K562 (cell line): Measurements from ENCODE around the gene LSM4. TPM values are rescaled to one million over a fixed set of nuclear protein-coding genes. Genes with fewer than 3 reads are reported as not detected.

Experiments used
- BMI1 ChIP-seq: fragments of 150-350 bp; IDR thresholded peaks from 2 replicates; pipeline ENCODE4 v1.6.1; 2014; ENCODE audit warnings: low read length
- DACH1 ChIP-seq: fragments of 450-650 bp; IDR thresholded peaks from 2 replicates; pipeline ENCODE4 v1.6.1; 2018; ENCODE audit not compliant: partially characterized antibody
- ESRRA ChIP-seq: fragments of 450-650 bp; IDR thresholded peaks from 2 replicates; pipeline ENCODE4 v1.6.1; 2014; ENCODE audit warnings: low read depth, mild to moderate bottlenecking, moderate library complexity, borderline replicate concordance
- FUS ChIP-seq: fragments of 200-400 bp; formaldehyde crosslinking; optimal IDR thresholded peaks from 2 replicates; pipeline ENCODE3; 2017; ENCODE audit warnings: low read depth, low read length
- HDAC1 ChIP-seq, 2 experiments: fragments of 450-650 bp; IDR thresholded peaks; 2 replicates each; pipeline ENCODE4 v1.6.1; 2016 to 2017; ENCODE audit warnings: inconsistent platforms in 1 of 2, mild to moderate bottlenecking in 1 of 2, moderate library complexity in 1 of 2
- ILF3 ChIP-seq: fragments of 450-650 bp; IDR thresholded peaks from 2 replicates; pipeline ENCODE4 v1.6.1; 2018; ENCODE audit warnings: antibody characterized with exemption, mild to moderate bottlenecking, moderate library complexity, borderline replicate concordance
- LEF1 ChIP-seq: fragments of 450-650 bp; IDR thresholded peaks from 2 replicates; pipeline ENCODE4 v1.6.1; 2016; ENCODE audit warnings: mild to moderate bottlenecking
- MLX ChIP-seq, 2 experiments: fragments of 450-650 bp in 1 of 2; sonication (generic) in 1 of 2; formaldehyde crosslinking; conservative IDR thresholded peaks; 2 replicates each; pipeline versions ENCODE4 v1.4.0 to v1.8.1; 2020 to 2022; ENCODE audit warnings: mild to moderate bottlenecking in 1 of 2, missing genetic modification reagents in 1 of 2
- NCOA1 ChIP-seq: fragments of 450-650 bp; IDR thresholded peaks from 2 replicates; pipeline ENCODE4 v1.6.1; 2016; ENCODE audit warnings: low read depth
- OTX1 ChIP-seq: fragments of 450-650 bp; formaldehyde crosslinking; IDR thresholded peaks from 2 replicates; pipeline ENCODE4 v1.4.0; 2022; ENCODE audit warnings: mild to moderate bottlenecking
- PML ChIP-seq: IDR thresholded peaks from 2 replicates; pipeline ENCODE4 v1.6.1; 2012; ENCODE audit warnings: low read length, inconsistent platforms
- POLR2H ChIP-seq: IDR thresholded peaks from 2 replicates; pipeline ENCODE4 v1.6.1; 2016; ENCODE audit warnings: missing genetic modification characterization, low read depth, mild to moderate bottlenecking, control low read depth, missing compliant biosample characterization, moderate library complexity
- RBM39 ChIP-seq: fragments of 200-400 bp; formaldehyde crosslinking; optimal IDR thresholded peaks from 2 replicates; pipeline ENCODE3; 2018; ENCODE audit warnings: low read depth, low read length
- SMARCE1 ChIP-seq: fragments of 450-650 bp; IDR thresholded peaks from 2 replicates; pipeline ENCODE4 v1.7.1; 2016; ENCODE audit warnings: mild to moderate bottlenecking
- ZBTB34 ChIP-seq: fragments of 250-450 bp; sonication (Bioruptor Pico); IDR thresholded peaks from 2 replicates; pipeline ENCODE4 v1.8.0; 2021; ENCODE audit warnings: mild to moderate bottlenecking, moderate library complexity
- ZBTB7A ChIP-seq: IDR thresholded peaks from 2 replicates; pipeline ENCODE4 v1.6.1; 2011; ENCODE audit warnings: low read depth, mild to moderate bottlenecking, low read length, moderate library complexity, borderline replicate concordance; ENCODE audit not compliant: control insufficient read depth
- ZNF232 ChIP-seq: sonication (generic); formaldehyde crosslinking; IDR thresholded peaks from 2 replicates; pipeline ENCODE4 v1.8.0; 2022; ENCODE audit warnings: mild to moderate bottlenecking, missing genetic modification reagents
- ZNF551 ChIP-seq: fragments of 250-450 bp; sonication (Bioruptor Pico); IDR thresholded peaks from 2 replicates; pipeline ENCODE4 v1.5.0; 2021; ENCODE audit warnings: mild to moderate bottlenecking, moderate library complexity
- ZNF717 ChIP-seq: fragments of 250-450 bp; sonication (Bioruptor Pico); IDR thresholded peaks from 2 replicates; pipeline ENCODE4 v1.5.0; 2021
- ZZZ3 ChIP-seq: fragments of 450-650 bp; IDR thresholded peaks from 2 replicates; pipeline ENCODE4 v1.6.1; 2016; ENCODE audit warnings: antibody characterized with exemption, mild to moderate bottlenecking, moderate library complexity
- polyA plus RNA-seq, 8 experiments: library from polyadenylated mRNA; depleted of rRNA in 4 of 8; stranded (reverse) in 5 of 8; unstranded in 3 of 8; fragments of >200 nt; fragmentation: Nextera tagmentation in 2 of 8; fragmentation: Illumina TruSeq in 1 of 8; extraction: Ambion mirVana in 2 of 8; extraction: Trizol in 1 of 8; gene quantifications; 2 replicates each; pipeline versions ENCODE4 v1.2.1 to v1.2.3, GENCODE V29; 2011 to 2014; ENCODE audit warnings: inconsistent platforms in 1 of 8, missing spikeins in 1 of 8
- total RNA-seq, 7 experiments: library from RNA; depleted of rRNA in 6 of 7; stranded (reverse); fragments of >200 nt in 6 of 7; fragmentation: Illumina TruSeq in 2 of 7; extraction: Trizol in 2 of 7; gene quantifications; 2 replicates each; pipeline versions ENCODE4 v1.2.1 to v1.2.3, GENCODE V29; 2011 to 2021; ENCODE audit warnings: low replicate concordance in 1 of 7
- TF ChIP-seq, protein P1 (sequence below): fragments of 250-450 bp; sonication (Bioruptor Pico); IDR thresholded peaks from 2 replicates; pipeline ENCODE4 v1.5.0; 2020; ENCODE audit warnings: mild to moderate bottlenecking
- TF ChIP-seq, protein P2 (sequence below): sonication (generic); formaldehyde crosslinking; IDR thresholded peaks from 2 replicates; pipeline ENCODE4 v1.8.0; 2022; ENCODE audit warnings: mild to moderate bottlenecking, missing genetic modification reagents, borderline replicate concordance
- TF ChIP-seq, protein P3 (sequence below): fragments of 450-650 bp; formaldehyde crosslinking; IDR thresholded peaks from 2 replicates; pipeline ENCODE4 v1.4.0; 2020; ENCODE audit warnings: mild to moderate bottlenecking, moderate library complexity

LSM4 gene
- total and polyA plus RNA-seq, 9 of the 15 experiments (the other 6 are each of a cell fraction or from before 2014, with no cell fraction given), result 11.9 to 763 (median 202) TPM

- no peak for TF ChIP-seq NCOA1
- TF ChIP-seq, protein P1, sequence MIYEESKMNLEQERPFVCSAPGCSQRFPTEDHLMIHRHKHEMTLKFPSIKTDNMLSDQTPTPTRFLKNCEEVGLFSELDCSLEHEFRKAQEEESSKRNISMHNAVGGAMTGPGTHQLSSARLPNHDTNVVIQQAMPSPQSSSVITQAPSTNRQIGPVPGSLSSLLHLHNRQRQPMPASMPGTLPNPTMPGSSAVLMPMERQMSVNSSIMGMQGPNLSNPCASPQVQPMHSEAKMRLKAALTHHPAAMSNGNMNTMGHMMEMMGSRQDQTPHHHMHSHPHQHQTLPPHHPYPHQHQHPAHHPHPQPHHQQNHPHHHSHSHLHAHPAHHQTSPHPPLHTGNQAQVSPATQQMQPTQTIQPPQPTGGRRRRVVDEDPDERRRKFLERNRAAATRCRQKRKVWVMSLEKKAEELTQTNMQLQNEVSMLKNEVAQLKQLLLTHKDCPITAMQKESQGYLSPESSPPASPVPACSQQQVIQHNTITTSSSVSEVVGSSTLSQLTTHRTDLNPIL (CRISPR knock-in tag), result no peak
- no peak for TF ChIP-seq ILF3
- no peak for TF ChIP-seq RBM39
- TF ChIP-seq POLR2H, result no peak
- no peak for TF ChIP-seq OTX1 (CRISPR knock-in tag)
- no peak for TF ChIP-seq DACH1
- no peak for TF ChIP-seq ZNF232 (CRISPR knock-in tag)
- no peak for TF ChIP-seq BMI1
- TF ChIP-seq ZNF551, result no peak
- TF ChIP-seq ZBTB34 (CRISPR knock-in tag), result no peak
- peak in 1 of 2 experiments; percentile 42; a peak in 1 of 4 replicates for TF ChIP-seq HDAC1 (IDR thresholded peaks at IDR 0.05)
- TF ChIP-seq, protein P2, sequence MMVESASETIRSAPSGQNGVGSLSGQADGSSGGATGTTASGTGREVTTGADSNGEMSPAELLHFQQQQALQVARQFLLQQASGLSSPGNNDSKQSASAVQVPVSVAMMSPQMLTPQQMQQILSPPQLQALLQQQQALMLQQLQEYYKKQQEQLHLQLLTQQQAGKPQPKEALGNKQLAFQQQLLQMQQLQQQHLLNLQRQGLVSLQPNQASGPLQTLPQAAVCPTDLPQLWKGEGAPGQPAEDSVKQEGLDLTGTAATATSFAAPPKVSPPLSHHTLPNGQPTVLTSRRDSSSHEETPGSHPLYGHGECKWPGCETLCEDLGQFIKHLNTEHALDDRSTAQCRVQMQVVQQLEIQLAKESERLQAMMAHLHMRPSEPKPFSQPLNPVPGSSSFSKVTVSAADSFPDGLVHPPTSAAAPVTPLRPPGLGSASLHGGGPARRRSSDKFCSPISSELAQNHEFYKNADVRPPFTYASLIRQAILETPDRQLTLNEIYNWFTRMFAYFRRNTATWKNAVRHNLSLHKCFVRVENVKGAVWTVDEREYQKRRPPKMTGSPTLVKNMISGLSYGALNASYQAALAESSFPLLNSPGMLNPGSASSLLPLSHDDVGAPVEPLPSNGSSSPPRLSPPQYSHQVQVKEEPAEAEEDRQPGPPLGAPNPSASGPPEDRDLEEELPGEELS, result no peak
- TF ChIP-seq ZZZ3, result no peak
- peak; percentile 64 for TF ChIP-seq SMARCE1
- TF ChIP-seq ZNF717, result no peak
- TF ChIP-seq, protein P3, sequence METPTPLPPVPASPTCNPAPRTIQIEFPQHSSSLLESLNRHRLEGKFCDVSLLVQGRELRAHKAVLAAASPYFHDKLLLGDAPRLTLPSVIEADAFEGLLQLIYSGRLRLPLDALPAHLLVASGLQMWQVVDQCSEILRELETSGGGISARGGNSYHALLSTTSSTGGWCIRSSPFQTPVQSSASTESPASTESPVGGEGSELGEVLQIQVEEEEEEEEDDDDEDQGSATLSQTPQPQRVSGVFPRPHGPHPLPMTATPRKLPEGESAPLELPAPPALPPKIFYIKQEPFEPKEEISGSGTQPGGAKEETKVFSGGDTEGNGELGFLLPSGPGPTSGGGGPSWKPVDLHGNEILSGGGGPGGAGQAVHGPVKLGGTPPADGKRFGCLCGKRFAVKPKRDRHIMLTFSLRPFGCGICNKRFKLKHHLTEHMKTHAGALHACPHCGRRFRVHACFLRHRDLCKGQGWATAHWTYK (CRISPR knock-in tag), result peak; percentile 88
- TF ChIP-seq PML, result no peak
- 0 out of 4 replicates have a peak, but pooled peaks of 1 of the 2 experiments have one; percentile 23 for TF ChIP-seq MLX (CRISPR knock-in tag; conservative IDR thresholded peaks at IDR 0.05)
- TF ChIP-seq FUS, result no peak
- TF ChIP-seq LEF1, result no peak
- no peak for TF ChIP-seq ESRRA
- TF ChIP-seq ZBTB7A, result peak; percentile 70; the same call in 1 of the 2 replicates
These were observed 4.7 kb downstream of the LSM4 start (continued) for GRCh38 chr19:18317961-18318800.
